Fibroblast of villous mesenchyme (primary cell): ENCODE measurements around the gene ST8SIA6. TPM values are rescaled to one million over a fixed set of nuclear protein-coding genes. Genes with fewer than 3 reads are reported as not detected.
"Not testable (repeated sequence)": the region's sequence is repeated elsewhere in the genome, so short reads cannot be mapped to it uniquely, and the experiment has no call there.

ENCODE experiments used
- DNase-seq: peaks from one replicate; pipeline ENCODE4 v3.0.0-alpha.2; 2010; ENCODE audit warnings: low read depth
- H3K4me3 ChIP-seq: 2 replicates; pipeline ENCODE4 v1.5.1; 2011; ENCODE audit warnings: low read depth, mild to moderate bottlenecking, low read length
- total RNA-seq: library from RNA; depleted of rRNA; stranded (reverse); fragments of >200 nt; gene quantifications from 2 replicates; pipeline ENCODE4 v1.2.3, GENCODE V29; 2012
- TF ChIP-seq, protein P1 (sequence below): IDR thresholded peaks from 2 replicates; pipeline ENCODE4 v1.5.1; 2012; ENCODE audit warnings: low read depth, mild to moderate bottlenecking, low read length; ENCODE audit not compliant: insufficient read depth

ST8SIA6 gene
- total RNA-seq, 1 donor, result not detected

DNA sequence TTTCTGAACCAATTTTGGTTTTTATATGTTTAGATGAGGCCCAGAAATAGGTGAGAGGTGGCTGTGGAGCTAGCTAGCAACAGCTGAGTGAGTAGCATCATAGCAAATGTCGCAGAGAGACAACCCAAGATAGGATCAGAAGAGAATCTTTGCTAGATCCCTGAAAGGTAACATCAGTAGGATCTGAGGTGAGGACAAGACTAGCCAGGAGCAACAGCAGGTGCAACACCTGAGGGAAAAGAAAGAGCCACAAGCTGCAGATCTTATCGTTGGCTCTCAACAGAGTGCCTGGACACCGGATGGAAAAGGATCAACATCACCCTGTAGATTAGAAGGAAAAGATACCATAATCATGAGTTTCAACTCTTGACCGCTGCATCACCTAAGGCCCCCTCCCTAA, 4.4 kb downstream of the ST8SIA6 start:
- TF ChIP-seq, protein P1, sequence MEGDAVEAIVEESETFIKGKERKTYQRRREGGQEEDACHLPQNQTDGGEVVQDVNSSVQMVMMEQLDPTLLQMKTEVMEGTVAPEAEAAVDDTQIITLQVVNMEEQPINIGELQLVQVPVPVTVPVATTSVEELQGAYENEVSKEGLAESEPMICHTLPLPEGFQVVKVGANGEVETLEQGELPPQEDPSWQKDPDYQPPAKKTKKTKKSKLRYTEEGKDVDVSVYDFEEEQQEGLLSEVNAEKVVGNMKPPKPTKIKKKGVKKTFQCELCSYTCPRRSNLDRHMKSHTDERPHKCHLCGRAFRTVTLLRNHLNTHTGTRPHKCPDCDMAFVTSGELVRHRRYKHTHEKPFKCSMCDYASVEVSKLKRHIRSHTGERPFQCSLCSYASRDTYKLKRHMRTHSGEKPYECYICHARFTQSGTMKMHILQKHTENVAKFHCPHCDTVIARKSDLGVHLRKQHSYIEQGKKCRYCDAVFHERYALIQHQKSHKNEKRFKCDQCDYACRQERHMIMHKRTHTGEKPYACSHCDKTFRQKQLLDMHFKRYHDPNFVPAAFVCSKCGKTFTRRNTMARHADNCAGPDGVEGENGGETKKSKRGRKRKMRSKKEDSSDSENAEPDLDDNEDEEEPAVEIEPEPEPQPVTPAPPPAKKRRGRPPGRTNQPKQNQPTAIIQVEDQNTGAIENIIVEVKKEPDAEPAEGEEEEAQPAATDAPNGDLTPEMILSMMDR, result no peak
- H3K4me3 ChIP-seq, result no peak overlapping the region
- no peak for DNase-seq

DNA sequence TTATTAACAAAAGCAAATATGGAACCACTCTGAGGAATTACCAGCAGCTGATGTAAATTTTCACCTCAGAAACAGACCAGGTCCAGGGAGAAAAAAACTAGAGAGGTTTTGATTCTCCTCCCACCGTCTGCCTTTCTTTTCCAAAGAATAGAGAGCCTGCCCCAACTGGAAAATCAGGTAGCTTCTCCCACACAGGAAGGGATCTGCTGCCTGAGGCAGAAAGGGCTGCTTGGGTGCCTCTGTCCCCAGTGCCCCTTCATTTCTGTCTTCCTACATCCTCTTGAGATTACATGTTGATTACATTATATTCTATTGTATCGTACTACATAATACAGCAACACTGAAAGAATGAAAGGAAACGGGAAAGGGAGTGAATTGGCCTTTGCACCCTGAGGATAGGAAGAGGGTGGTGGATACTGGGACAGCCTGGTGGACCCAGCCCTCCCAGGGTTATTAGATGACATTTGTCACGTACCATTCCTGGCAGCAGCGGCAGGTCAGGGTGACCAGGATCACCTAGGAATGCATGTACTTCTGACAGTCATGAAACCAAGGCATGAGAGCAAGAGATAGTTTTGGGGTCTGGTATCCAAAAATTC, 8.9 kb downstream of the ST8SIA6 start:
- no peak for DNase-seq
- TF ChIP-seq, protein P1, result no peak
- H3K4me3 ChIP-seq, result no peak overlapping the region

DNA sequence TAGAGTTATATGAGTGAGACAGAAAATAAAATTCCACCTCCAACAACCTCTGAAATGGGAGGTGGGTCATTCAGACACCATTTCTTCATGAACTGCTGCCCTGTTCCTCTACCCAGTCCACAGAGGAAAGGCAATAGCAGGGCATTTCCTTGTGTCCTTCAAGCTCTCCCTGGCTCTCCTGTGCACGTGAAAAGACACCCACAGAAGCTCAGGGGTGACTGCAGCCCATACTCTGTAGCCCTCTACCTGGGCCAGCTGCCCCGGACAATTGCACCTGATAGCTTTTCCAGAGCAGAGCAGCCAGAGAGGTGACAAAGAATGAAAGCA, 10.0 kb downstream of the ST8SIA6 start:
- no peak for DNase-seq
- no peak overlapping the region for H3K4me3 ChIP-seq
- TF ChIP-seq, protein P1, result no peak

DNA sequence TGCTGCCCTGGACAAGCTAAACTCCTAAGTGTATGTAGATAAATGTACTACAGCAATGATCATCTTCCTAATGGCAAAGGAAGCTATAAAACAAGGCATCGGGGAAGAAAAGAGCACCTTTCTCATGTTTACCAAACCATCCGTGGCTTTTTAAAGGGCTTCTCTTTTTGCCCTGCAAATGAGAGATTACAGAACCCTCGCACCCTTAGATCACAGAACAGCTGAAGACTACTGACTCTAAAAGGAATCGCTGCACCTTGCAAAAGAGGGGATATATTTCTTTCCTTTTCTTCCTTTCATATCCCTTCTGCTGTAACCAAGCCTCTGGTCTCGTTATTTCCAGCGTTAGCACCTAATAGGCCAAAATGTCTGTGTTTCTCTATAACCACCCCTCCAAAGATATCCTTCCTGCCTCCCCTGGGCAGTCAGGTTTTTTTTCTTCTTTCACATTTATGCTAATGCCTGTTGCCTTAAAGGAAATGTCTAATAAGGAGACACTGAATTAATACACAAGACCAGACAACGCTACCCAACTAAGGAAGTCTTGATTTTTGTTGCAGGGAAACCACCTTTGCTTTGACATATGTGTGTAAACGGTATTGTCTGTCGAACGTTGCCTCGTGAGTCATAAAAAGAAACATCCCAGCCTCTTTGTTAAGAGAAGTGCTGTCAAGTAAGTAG, 10.5 kb downstream of the ST8SIA6 start:
- H3K4me3 ChIP-seq, result no peak overlapping the region
- DNase-seq, result no peak

DNA sequence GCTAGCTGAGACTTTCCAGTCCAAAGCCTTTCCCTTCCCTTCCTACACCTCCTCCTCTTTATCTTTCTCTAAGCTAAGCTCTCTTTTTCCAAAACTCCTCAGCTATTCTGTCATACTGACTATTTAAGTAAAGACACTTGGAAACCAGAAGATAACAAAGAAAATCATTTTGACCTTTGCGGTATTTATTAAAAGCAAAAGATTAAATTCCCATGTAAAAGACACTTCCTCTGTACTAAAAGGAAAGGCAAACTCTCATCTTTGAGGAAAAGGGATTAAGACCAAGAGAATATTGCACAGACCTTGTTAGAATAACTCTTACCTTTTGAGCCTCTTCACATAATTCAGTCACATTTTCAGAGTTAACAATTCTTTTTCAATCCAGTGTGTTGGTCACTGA, 15.8 kb downstream of the ST8SIA6 start:
- no peak overlapping the region for H3K4me3 ChIP-seq
- no peak for DNase-seq
- TF ChIP-seq, protein P1, result no peak

More for the DNA sequence above, 10.5 kb downstream of the ST8SIA6 start:
- TF ChIP-seq, protein P1, result no peak

DNA sequence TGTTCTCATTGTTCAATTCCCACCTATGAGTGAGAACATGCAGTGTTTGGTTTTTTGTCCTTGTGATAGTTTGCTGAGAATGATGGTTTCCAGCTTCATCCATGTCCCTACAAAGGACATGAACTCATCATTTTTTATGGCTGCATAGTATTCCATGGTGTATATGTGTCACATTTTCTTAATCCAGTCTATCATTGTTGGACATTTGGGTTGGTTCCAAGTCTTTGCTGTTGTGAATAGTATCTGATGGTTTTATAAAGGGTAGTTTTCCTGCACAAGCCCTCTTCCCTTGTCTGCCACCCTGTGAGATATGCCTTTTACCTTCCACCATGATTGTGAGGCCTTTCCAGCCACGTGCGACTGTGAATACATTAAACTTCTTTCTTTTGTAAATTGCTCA, 17.8 kb downstream of the ST8SIA6 start:
- not testable (repeated sequence) for DNase-seq, H3K4me3 ChIP-seq

DNA sequence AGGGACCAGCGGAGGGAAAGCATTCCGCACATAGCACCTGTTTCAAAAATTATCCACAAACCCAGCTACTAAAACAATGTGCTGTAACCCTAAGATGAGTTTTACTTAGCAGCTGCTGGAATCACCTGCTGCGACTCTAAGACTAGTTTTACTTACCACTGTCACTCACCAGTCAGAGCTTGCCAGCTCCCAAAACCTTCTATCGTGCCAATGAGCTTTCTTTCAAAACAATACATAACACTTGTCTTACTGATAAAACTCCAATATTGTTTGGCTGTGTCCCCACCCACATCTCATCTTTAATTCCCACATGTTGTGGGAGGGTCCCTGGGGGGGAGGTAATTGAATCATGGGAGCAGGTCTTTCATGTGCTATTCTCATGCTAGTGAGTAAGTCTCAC, 18.4 kb downstream of the ST8SIA6 start:
- TF ChIP-seq, protein P1, result no peak
- DNase-seq, result no peak
- H3K4me3 ChIP-seq, result no peak overlapping the region
